Neural crest cell (in vitro differentiated cells): ENCODE data around the gene KLHL14. TPM values are rescaled to one million over a fixed set of nuclear protein-coding genes. Genes with fewer than 3 reads are reported as not detected.

Experiments
- DNase-seq: peaks from one replicate; pipeline ENCODE4 v3.0.0; 2021; ENCODE audit warnings: low read depth, mixed read lengths, low spot score
- H3K27ac Mint-ChIP-seq: one replicate; pipeline ENCODE4 v1.8.0; 2021; ENCODE audit warnings: mild to moderate bottlenecking, mixed read lengths; ENCODE audit not compliant: unreplicated experiment
- H3K27me3 Mint-ChIP-seq: 2 replicates; pipeline ENCODE4 v1.8.0; 2021; ENCODE audit warnings: low read depth, mild to moderate bottlenecking, mixed read lengths
- H3K36me3 Mint-ChIP-seq: 2 replicates; pipeline ENCODE4 v1.8.0; 2021; ENCODE audit warnings: low read depth, mild to moderate bottlenecking, mixed read lengths
- H3K4me1 Mint-ChIP-seq: 2 replicates; pipeline ENCODE4 v1.8.0; 2021; ENCODE audit warnings: mixed read lengths
- H3K4me3 Mint-ChIP-seq: one replicate; pipeline ENCODE4 v1.8.0; 2021; ENCODE audit warnings: mild to moderate bottlenecking, mixed read lengths
- H3K9me3 Mint-ChIP-seq: 2 replicates; pipeline ENCODE4 v1.8.0; 2021; ENCODE audit warnings: mixed read lengths
- CTCF ChIP-seq: fragments of 200-600 bp; sonication (generic); conservative IDR thresholded peaks from 2 replicates; pipeline ENCODE4 v1.5.0; 2021; ENCODE audit warnings: antibody characterized with exemption, mild to moderate bottlenecking
- total RNA-seq: library from RNA; stranded (reverse); gene quantifications from 2 replicates; pipeline ENCODE4 v1.2.1, GENCODE V29; 2021

Gene KLHL14
- total RNA-seq, 1 donor from 2014 or later, result 2.2 TPM

DNA sequence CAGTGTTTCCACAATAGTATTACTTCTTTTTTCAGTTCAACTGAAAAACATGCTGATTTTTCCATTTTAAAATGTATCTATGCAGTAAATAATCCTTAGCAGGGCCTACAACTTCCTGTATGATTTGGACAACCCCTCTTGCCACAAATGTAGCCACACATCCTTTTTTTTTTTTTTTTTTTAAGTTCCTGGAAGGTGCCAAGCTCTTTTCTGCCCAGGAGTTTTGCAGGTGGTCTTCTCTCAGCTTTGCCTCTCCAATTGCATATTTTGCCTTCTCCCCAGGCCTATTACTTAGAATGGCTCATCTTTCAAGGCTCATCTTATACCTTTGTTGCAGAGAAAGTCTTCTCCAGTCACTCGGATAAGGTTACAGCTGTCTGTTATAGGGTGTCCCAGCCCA is 11.6 kb downstream of the KLHL14 start:
- no peaks in the 10 kb centered on the region for H3K4me1 Mint-ChIP-seq
- no peak overlapping the region for H3K27ac Mint-ChIP-seq
- peaks cover 6% of the 10 kb centered on the region for H3K27me3 Mint-ChIP-seq
- H3K9me3 Mint-ChIP-seq, result no peaks in the 10 kb centered on the region
- no peak overlapping the region for H3K4me3 Mint-ChIP-seq
- DNase-seq, result no peak
- TF ChIP-seq CTCF, result no peak
- H3K36me3 Mint-ChIP-seq, result no peaks in the 10 kb centered on the region

DNA sequence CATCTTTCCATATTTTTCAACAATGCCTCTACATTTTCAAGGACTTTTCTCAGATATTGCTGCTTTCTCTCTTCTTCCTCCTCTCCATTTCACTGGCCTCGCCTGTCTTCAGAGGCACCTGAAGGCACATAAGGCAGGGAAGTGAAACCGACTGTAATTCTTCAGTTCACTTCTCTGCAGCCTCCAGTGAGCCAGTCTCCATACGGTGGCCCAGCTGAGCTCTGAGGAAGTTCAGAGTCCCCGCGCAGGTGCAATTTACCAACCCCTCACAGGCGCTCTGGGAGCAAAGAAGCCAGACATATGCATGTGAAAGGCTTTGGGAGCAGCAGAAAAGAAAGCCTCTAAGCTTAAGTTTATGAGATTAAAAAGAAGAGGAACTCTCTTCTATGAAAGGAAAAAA is 12.4 kb downstream of the KLHL14 start:
- H3K9me3 Mint-ChIP-seq, result no peaks in the 10 kb centered on the region
- H3K27me3 Mint-ChIP-seq, result peaks cover 4% of the 10 kb centered on the region
- H3K4me3 Mint-ChIP-seq, result no peak overlapping the region
- DNase-seq, result no peak
- no peak overlapping the region for H3K27ac Mint-ChIP-seq
- TF ChIP-seq CTCF, result no peak
- H3K4me1 Mint-ChIP-seq, result no peaks in the 10 kb centered on the region
- H3K36me3 Mint-ChIP-seq, result no peaks in the 10 kb centered on the region

DNA sequence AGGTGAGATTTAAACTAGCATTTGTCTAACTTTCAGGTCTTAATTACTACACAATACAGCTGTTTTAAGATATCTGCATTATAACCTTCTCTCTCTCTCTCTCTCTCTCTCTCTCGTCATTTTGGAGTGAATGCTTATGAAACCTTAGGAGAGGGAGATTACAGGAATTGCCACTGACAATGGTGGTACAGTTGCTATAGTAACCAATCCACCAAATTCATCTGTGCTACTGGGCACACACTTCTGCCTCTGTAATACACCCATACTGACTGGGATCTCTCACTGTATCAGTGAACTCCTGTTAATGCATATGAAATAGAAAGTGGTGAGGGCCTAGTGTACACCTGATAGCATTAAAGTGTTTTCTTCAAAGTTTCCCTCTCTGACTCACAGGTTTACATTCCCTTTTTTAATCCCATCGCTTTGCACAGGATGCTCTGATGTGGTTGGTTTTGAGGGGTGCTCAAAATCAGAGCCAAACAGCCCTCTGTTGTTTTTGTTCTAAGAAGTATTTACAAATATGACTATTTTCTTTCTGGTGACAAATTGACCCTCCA is 13.1 kb downstream of the KLHL14 start:
- no peak overlapping the region for H3K4me3 Mint-ChIP-seq
- TF ChIP-seq CTCF, result no peak
- no peak for DNase-seq
- peaks cover 2% of the 10 kb centered on the region for H3K27me3 Mint-ChIP-seq
- no peak overlapping the region for H3K27ac Mint-ChIP-seq
- no peaks in the 10 kb centered on the region for H3K36me3 Mint-ChIP-seq
- H3K9me3 Mint-ChIP-seq, result no peaks in the 10 kb centered on the region
- no peaks in the 10 kb centered on the region for H3K4me1 Mint-ChIP-seq

GRCh38 chr18:32754508-32755263 is 18.1 kb downstream of the KLHL14 start:
- TF ChIP-seq CTCF, result no peak
- no peak overlapping the region for H3K4me3 Mint-ChIP-seq
- no peak overlapping the region for H3K27ac Mint-ChIP-seq
- no peaks in the 10 kb centered on the region for H3K9me3 Mint-ChIP-seq
- no peaks in the 10 kb centered on the region for H3K36me3 Mint-ChIP-seq
- no peak for DNase-seq
- H3K4me1 Mint-ChIP-seq, result no peaks in the 10 kb centered on the region
- peaks cover 2% of the 10 kb centered on the region for H3K27me3 Mint-ChIP-seq

- Mint-ChIP-seq H3K27ac (no peak overlapping the region), H3K27me3 (peaks cover 2% of the 10 kb centered on the region)
Observed at GRCh38 chr18:32753656-32754260, 19.1 kb downstream of the KLHL14 start.

More at GRCh38 chr18:32753656-32754260, 19.1 kb downstream of the KLHL14 start:
- no peak for DNase-seq
- Mint-ChIP-seq H3K9me3 (no peaks in the 10 kb centered on the region), H3K4me1 (no peaks in the 10 kb centered on the region), H3K36me3 (no peaks in the 10 kb centered on the region), H3K4me3 (no peak overlapping the region)
- no peak for TF ChIP-seq CTCF
